Common myeloid progenitor, CD34-positive (primary cell): ENCODE results near the gene MUS81.

Experiments used
- CTCF ChIA-PET: fragments of 350-600 bp; sonication (Branson Sonifier 250); formaldehyde crosslinking; loops from one replicate; lab custom pipeline; 2021; ENCODE audit warnings: antibody characterized with exemption; lab: Charles Lee
- POLR2A ChIA-PET: fragments of 350-600 bp; sonication (Branson Sonifier 250); formaldehyde crosslinking; loops from one replicate; lab custom pipeline; 2021; ENCODE audit warnings: antibody characterized with exemption; lab: Charles Lee
- DNase-seq, 3 donors: peaks; one replicate each; pipeline versions ENCODE4 v3.0.0 to v3.0.0-alpha.2; 2013
- H3K27ac ChIP-seq, 2 experiments: 1 replicate in 1 of 2; 2 replicates in 1 of 2; pipeline ENCODE4 v1.7.0; 2013; ENCODE audit warnings: inconsistent platforms in 2 of 2, low read length in 2 of 2, mild to moderate bottlenecking in 2 of 2, low read depth in 1 of 2, moderate library complexity in 1 of 2; ENCODE audit not compliant: severe bottlenecking in 2 of 2, insufficient read depth in 1 of 2, poor library complexity in 1 of 2
- H3K27me3 ChIP-seq, 5 experiments: replicated peaks in 2 of 5; 1 replicate in 3 of 5; 2 replicates in 2 of 5; pipeline versions ENCODE4 v1.6.1 to v1.7.0; 2013; ENCODE audit warnings: low read length in 4 of 5, mild to moderate bottlenecking in 2 of 5, moderate library complexity in 2 of 5, inconsistent platforms in 1 of 5; ENCODE audit not compliant: insufficient read depth in 5 of 5, control insufficient read depth in 4 of 5
- H3K36me3 ChIP-seq, 4 experiments: 1 replicate in 2 of 4; 2 replicates in 2 of 4; pipeline versions ENCODE4 v1.6.1 to v1.7.0; 2013; ENCODE audit warnings: low read length in 3 of 4, control low read depth in 1 of 4, mild to moderate bottlenecking in 1 of 4; ENCODE audit not compliant: control insufficient read depth in 4 of 4, insufficient read depth in 4 of 4
- H3K4me1 ChIP-seq, 4 experiments: 1 replicate in 3 of 4; 2 replicates in 1 of 4; pipeline versions ENCODE4 v1.6.1 to v1.7.1; 2013; ENCODE audit warnings: low read length in 3 of 4, mild to moderate bottlenecking in 3 of 4, control low read depth in 1 of 4, inconsistent platforms in 1 of 4, moderate library complexity in 1 of 4; ENCODE audit not compliant: control insufficient read depth in 4 of 4, insufficient read depth in 4 of 4; ENCODE audit errors: control extremely low read depth in 1 of 4
- H3K4me3 ChIP-seq, 7 experiments: 1 replicate in 4 of 7; 2 replicates in 3 of 7; pipeline versions ENCODE4 v1.5.1 to v1.7.0; 2013; ENCODE audit warnings: mild to moderate bottlenecking in 7 of 7, low read length in 6 of 7, moderate library complexity in 6 of 7, inconsistent platforms in 2 of 7, low read depth in 2 of 7, control low read depth in 1 of 7; ENCODE audit not compliant: insufficient read depth in 4 of 7, control insufficient read depth in 1 of 7; ENCODE audit errors: extremely low read depth in 1 of 7
- H3K9me3 ChIP-seq, 5 experiments: 1 replicate in 4 of 5; 2 replicates in 1 of 5; pipeline versions ENCODE4 v1.6.1 to v1.7.1; 2013; ENCODE audit warnings: low read length in 4 of 5, mild to moderate bottlenecking in 2 of 5, inconsistent platforms in 1 of 5, low read depth in 1 of 5, moderate library complexity in 1 of 5; ENCODE audit not compliant: control insufficient read depth in 4 of 5, insufficient read depth in 2 of 5; ENCODE audit errors: control extremely low read depth in 1 of 5
- WGBS: methylation state at CpG from one replicate; pipeline ENCODE4 v1.1.5; 2013; ENCODE audit not compliant: insufficient coverage; 5-methylcytosine and 5-hydroxymethylcytosine counted together

Gene MUS81

DNA sequence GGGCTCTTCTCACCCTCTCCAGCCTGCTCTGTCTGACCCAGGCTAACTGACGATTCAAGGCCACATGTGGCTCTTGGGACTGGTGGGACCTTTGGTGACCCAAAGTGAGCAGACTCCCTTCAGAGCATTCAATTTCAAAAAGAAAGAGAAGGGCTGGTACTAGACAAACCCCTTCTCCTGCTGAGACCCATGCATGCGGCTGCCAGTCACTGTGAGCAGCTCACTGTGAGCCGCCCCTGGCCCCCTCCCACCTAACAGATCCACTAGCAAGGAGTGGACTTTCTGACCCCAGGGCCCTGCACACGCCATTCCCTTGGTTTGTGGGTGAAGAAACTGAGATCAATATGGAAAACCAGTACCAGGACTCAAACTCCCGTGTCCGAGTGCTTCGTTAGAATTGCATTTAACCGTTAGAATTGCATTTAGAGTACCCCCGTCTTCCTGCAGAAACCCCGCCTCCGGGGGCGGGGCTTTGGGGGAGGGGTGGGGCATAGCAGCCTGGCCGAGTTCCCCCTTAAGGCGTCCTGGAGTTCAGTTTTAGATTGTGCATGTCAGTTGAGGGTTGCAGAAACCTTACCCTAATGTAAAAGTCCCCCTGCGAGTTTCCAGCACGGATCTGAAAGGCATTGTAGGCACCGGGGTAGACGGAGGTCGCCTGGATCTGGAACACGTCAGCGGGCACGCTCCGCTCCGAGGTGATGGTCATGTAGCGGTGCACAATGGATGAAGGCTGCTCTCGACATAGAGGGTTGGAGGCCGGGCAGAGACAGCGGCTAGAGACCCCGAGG, 7.2 kb downstream of the MUS81 start:
- ChIA-PET CTCF (interaction anchor here (1.4 to 11.0 kb wide), 4 partner anchors 6 to 18 kb away, joined by 3 to 168 read pairs (median 47); partner anchors contain the start of genes CCDC85B, FIBP and MUS81), POLR2A (no interaction called here)
- no peak overlapping the region for H3K27ac ChIP-seq
- peak in 2 of 3 donors; percentile 59 to 62 for DNase-seq
- no peaks in the 10 kb centered on the region for H3K27me3 ChIP-seq
- 77% methylated on average over 16 of the region's 29 CpGs for WGBS
- peaks cover 0 to 38% (median 31%) of the 10 kb centered on the region in 4 experiments for H3K4me1 ChIP-seq
- H3K4me3 ChIP-seq, result peak overlapping the region in 1 of 7 experiments; percentile 20
- no peaks in the 10 kb centered on the region for H3K9me3 ChIP-seq
- H3K36me3 ChIP-seq, result peaks cover 3 to 50% (median 42%) of the 10 kb centered on the region in 4 experiments

DNA sequence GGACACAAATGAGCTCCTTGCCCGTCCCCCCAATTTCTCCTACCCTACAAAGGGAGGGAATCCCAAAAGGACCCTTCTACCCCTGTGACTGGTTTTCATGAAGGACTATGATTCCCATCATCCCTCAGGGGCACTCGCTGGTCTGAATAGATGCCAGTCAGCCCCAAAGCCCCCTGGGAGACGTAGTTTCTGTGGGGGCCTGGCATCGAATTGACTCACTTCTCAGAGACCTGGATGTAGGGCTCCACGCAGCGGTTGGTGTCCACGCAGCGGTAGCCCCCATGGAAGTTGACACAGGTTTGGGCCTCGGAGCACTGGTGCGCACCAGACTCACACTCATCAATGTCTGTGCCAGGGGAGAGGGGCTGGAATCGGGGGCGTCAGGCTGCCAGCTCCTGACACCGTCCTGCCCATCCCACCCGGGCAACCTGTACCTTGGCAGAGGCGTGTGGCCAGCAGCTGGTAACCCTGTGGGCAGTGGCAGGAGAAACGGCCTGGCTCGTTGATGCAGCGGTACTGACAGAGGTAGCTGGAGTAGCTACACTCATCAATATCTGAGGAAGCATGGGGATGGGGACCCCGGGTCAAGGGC, 7.9 kb downstream of the MUS81 start:
- Histone ChIP-seq H3K4me3 (peak overlapping the region in 1 of 7 experiments; percentile 20), H3K4me1 (peaks cover 0 to 43% (median 36%) of the 10 kb centered on the region in 4 experiments), H3K9me3 (no peaks in the 10 kb centered on the region), H3K27ac (no peak overlapping the region), H3K27me3 (no peaks in the 10 kb centered on the region), H3K36me3 (peaks cover 3 to 43% (median 35%) of the 10 kb centered on the region in 4 experiments)
- DNase-seq, result peak in 2 of 3 donors; percentile 52 to 59
- ChIA-PET POLR2A (interaction anchor here (0.6 to 0.8 kb wide), 2 partner anchors 8 to 157 kb away, joined by 3 to 5 read pairs; partner anchors contain the start of gene MUS81), CTCF (interaction anchor here (2.1 to 11.0 kb wide), 4 partner anchors 7 to 18 kb away, joined by 4 to 168 read pairs (median 47); partner anchors contain the start of genes CCDC85B, FIBP and MUS81)
- 96% methylated on average over 14 of the region's 19 CpGs for WGBS

DNA sequence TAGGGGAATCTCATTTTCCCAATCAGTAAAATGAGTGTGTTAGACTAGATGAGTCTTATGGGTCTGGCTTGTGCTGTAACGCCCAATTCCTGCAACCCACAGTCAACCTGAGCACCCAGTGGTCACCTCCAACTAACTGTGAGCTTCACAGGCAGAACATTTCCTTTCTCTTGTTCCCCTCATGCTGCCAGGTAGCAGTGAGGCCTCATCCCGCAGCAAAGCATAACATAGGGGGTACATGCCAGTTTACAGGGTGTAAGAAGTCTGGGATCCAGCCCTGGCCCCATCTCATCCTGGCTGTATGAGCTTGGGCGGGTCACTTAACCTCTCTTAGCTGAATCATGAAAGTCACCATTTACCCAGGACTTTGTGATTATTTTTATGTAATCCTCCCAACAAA, 8.7 kb downstream of the MUS81 start:
- CTCF ChIA-PET, result interaction anchor here (1.1 to 11.0 kb wide), 6 partner anchors 8 to 30 kb away, joined by 3 to 168 read pairs (median 8); partner anchors contain the start of genes CCDC85B, FIBP and MUS81
- no peak overlapping the region for H3K4me3 ChIP-seq

DNA sequence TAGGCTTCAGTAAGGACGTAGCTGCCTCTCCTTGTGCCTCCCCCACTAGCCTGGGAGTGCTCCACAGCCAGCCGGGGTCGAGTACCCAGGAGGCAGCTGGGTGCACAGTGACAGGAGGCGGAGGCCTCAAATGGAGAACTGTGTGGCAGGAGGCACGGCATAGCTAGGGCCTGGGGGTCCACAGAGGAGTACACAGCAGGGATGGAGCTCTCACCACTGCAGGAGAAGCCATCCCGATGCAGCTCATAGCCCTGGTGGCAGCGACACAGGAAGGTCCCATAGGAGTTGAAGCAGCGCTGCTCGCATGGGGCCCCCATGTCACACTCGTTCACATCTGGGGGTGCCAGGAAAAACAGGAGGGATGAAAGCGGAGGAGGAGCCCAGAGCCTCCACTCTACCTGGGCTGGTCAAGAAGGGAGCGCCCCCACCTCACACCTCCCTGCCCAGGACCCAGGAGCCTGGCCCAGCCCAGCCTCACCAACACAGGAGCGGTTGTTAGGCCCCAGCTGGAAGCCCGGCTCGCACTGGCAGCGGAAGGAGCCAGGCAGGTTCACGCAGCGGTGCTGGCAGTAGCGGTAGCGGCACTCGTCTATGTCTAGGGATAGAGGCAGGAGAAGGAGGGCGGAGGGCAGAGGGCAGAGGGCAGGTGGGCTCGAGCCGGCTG, 9.5 kb downstream of the MUS81 start:
- DNase-seq, result no peak
- Histone ChIP-seq H3K27ac (no peak overlapping the region), H3K27me3 (no peaks in the 10 kb centered on the region), H3K36me3 (peaks cover 0 to 27% (median 20%) of the 10 kb centered on the region in 4 experiments), H3K4me1 (peaks cover 0 to 52% (median 43%) of the 10 kb centered on the region in 4 experiments), H3K4me3 (no peak overlapping the region), H3K9me3 (no peaks in the 10 kb centered on the region)
- CTCF ChIA-PET, result interaction anchor here (1.1 to 11.0 kb wide), 6 partner anchors 8 to 29 kb away, joined by 3 to 168 read pairs (median 8); partner anchors contain the start of genes CCDC85B, FIBP and MUS81
- POLR2A ChIA-PET, result interaction anchor here (0.6 to 2.8 kb wide), 4 partner anchors 10 to 191 kb away, joined by 3 to 22 read pairs (median 4); partner anchors contain the start of gene MUS81
- WGBS, result 93% methylated on average over 24 of the region's 24 CpGs

More for the DNA sequence above, 8.7 kb downstream of the MUS81 start:
- no peak for DNase-seq
- POLR2A ChIA-PET, result interaction anchor here (0.6 to 1.3 kb wide), 3 partner anchors 9 to 158 kb away, joined by 3 to 5 read pairs (median 3); partner anchors contain the start of gene MUS81
- 90% methylated on average over 2 of the region's 3 CpGs for WGBS
- H3K27me3 ChIP-seq, result no peaks in the 10 kb centered on the region
- peaks cover 3 to 36% (median 28%) of the 10 kb centered on the region in 4 experiments for H3K36me3 ChIP-seq
- H3K9me3 ChIP-seq, result no peaks in the 10 kb centered on the region
- peaks cover 0 to 50% (median 41%) of the 10 kb centered on the region in 4 experiments for H3K4me1 ChIP-seq
- no peak overlapping the region for H3K27ac ChIP-seq

DNA sequence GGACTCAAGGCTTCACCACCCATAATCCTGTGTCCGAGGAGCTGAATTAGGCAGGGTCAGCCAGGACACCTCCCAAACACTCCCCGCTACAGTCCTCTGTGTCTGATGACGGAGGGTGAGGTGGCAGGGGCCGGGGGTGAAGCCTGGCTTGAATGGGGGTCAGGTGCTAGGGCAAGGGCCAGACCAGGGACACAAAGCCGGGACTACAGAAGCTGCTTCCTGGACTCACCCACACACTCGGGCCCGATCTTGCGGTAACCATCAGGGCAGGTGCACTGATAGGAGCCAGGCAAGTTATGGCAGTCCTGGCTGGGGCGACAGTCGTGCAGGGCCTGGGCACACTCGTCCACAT, 10.1 kb downstream of the MUS81 start:
- DNase-seq, result no peak
- Histone ChIP-seq H3K4me1 (peaks cover 0 to 52% (median 43%) of the 10 kb centered on the region in 4 experiments), H3K27ac (no peak overlapping the region), H3K9me3 (no peaks in the 10 kb centered on the region), H3K36me3 (peaks cover 0 to 22% (median 15%) of the 10 kb centered on the region in 4 experiments), H3K4me3 (peak overlapping the region in 2 of 7 experiments; percentile 13 to 50), H3K27me3 (no peaks in the 10 kb centered on the region)
- POLR2A ChIA-PET, result interaction anchor here (0.6 to 2.8 kb wide), 3 partner anchors 10 to 39 kb away, joined by 3 to 22 read pairs (median 3); partner anchors contain the start of gene MUS81
- 66% methylated on average over 9 of the region's 11 CpGs for WGBS
- CTCF ChIA-PET, result interaction anchor here (0.8 to 11.0 kb wide), 5 partner anchors 9 to 28 kb away, joined by 3 to 168 read pairs (median 4); partner anchors contain the start of genes CCDC85B, FIBP and MUS81
